Measurements from ENCODE around the gene SNTA1. TPM values are rescaled to one million over a fixed set of nuclear protein-coding genes. Genes with fewer than 3 reads are reported as not detected.

SNTA1 gene
- total and polyA plus RNA-seq, 2 of the 8 experiments (the other 6 are each of a cell fraction or from before 2014, with no cell fraction given), result 4.5 to 8.0 TPM

DNA sequence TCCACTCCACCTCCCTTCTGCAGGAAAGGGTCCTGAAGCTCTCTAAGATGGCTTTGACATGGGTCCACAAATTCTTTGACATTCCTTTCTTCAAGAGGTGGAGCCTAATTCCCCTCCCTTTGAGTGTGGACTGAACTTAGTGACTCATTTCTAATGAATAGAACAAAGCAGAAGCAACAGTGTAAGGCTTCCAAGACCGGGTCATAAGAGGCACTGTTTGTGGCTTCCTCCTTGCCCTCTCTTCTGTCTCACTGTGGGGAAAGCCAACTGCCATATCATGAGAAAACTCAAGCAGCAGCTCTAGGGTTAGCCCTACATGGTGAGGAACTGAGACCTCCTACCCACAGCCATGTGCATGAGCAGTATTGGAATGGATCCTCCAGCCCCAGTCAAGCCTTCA, 36.3 kb downstream of the SNTA1 start:
- Histone ChIP-seq H3K23me2 (ENCODE audit: low read depth, low read length) (no peaks in the 10 kb centered on the region), H3K23ac (ENCODE audit: insufficient read length) (no peak overlapping the region), H2BK20ac (ENCODE audit: low read length) (no peak overlapping the region), H3K14ac (ENCODE audit: insufficient read length) (no peak overlapping the region), H4K8ac (ENCODE audit: extremely low read depth, insufficient read depth, low read length) (no peak overlapping the region), H3K4ac (replicated peaks; ENCODE audit: insufficient read length, low read depth, low read length) (no peak overlapping the region), H3K4me1 (replicated peaks in 1 of 4; ENCODE audit: control insufficient read depth in 3 of 4, insufficient read depth in 4 of 4, low read length in 3 of 4) (peaks cover 0 to 1% (median 0%) of the 10 kb centered on the region in 4 experiments; a peak in 1 of 7 replicates), H2BK5ac (ENCODE audit: low read depth, low read length) (no peak overlapping the region), H3K9ac (replicated peaks in 1 of 4; ENCODE audit: extremely low read depth in 1 of 4, low read depth in 3 of 4, low read length in 3 of 4) (no peak overlapping the region), H2BK120ac (replicated peaks; ENCODE audit: low read depth, low read length) (no peak overlapping the region), H3K4me2 (ENCODE audit: insufficient read depth in 1 of 2, low read depth in 2 of 2, low read length in 2 of 2) (no peak overlapping the region), H4K20me1 (replicated peaks in 1 of 2; ENCODE audit: control insufficient read depth in 1 of 2, insufficient read depth in 2 of 2, low read length in 2 of 2) (no peaks in the 10 kb centered on the region), H2AK5ac (ENCODE audit: low read depth, low read length) (no peak overlapping the region), H3K27ac (ENCODE audit: low read depth, low read length) (no peak overlapping the region), H2AFZ (ENCODE audit: low read length) (no peak overlapping the region), H3K18ac (ENCODE audit: extremely low read depth, low read length) (no peak overlapping the region), H2BK12ac (ENCODE audit: low read depth, low read length) (no peak overlapping the region), H3K27me3 (replicated peaks in 1 of 4; ENCODE audit: control insufficient read depth in 3 of 4, extremely low read depth in 1 of 4, insufficient read depth in 3 of 4, low read length in 3 of 4) (no peaks in the 10 kb centered on the region), H3K4me3 (ENCODE audit: extremely low read depth in 1 of 4, insufficient read depth in 2 of 4, low read depth in 3 of 4, low read length in 4 of 4) (no peak overlapping the region), H3K9me3 (ENCODE audit: insufficient read depth in 2 of 2, low read depth in 1 of 2, low read length in 1 of 2) (no peaks in the 10 kb centered on the region), H3K79me1 (ENCODE audit: low read depth, low read length) (no peaks in the 10 kb centered on the region; the same call in 1 of the 2 replicates), H2BK15ac (ENCODE audit: low read length) (no peak overlapping the region), H3K79me2 (ENCODE audit: control insufficient read depth in 1 of 2, insufficient read depth in 2 of 2, low read length in 2 of 2) (no peaks in the 10 kb centered on the region), H4K91ac (replicated peaks; ENCODE audit: insufficient read length, low read length) (no peak overlapping the region), H4K5ac (ENCODE audit: insufficient read length, low read depth, low read length) (no peak overlapping the region), H3K56ac (replicated peaks; ENCODE audit: insufficient read length, low read depth, low read length) (no peak overlapping the region), H3K36me3 (ENCODE audit: control insufficient read depth in 2 of 4, insufficient read depth in 4 of 4, low read length in 3 of 4) (no peaks in the 10 kb centered on the region; a peak in 1 of 8 replicates)
- FAIRE-seq (no peak), DNase-seq (ENCODE audit: low read depth in 1 of 2, low spot score in 2 of 2) (no peak)
- ChIA-PET CTCF (ENCODE audit: partially characterized antibody) (interaction anchor here (1.1 to 1.3 kb wide), 2 partner anchors 12 to 21 kb away, joined by 3 read pairs; no protein-coding TSS in a partner anchor), POLR2A (ENCODE audit: partially characterized antibody) (no interaction called here)
- 89% methylated on average over 1 of the region's 1 CpG; no CpG with 5 or more reads in 1 of the 2 experiments for WGBS, 2 experiments (ENCODE audit: extremely low coverage in 1 of 2, insufficient coverage in 1 of 2, insufficient read length in 1 of 2, insufficient replicate concordance in 2 of 2, low coverage in 1 of 2, low lambda C conversion rate in 2 of 2, missing lambda C conversion rate in 1 of 2)
- no peak for TF ChIP-seq MAFK (IDR thresholded peaks at IDR 0.05; ENCODE audit: low read depth, low read length)
- TF ChIP-seq, protein P1, sequence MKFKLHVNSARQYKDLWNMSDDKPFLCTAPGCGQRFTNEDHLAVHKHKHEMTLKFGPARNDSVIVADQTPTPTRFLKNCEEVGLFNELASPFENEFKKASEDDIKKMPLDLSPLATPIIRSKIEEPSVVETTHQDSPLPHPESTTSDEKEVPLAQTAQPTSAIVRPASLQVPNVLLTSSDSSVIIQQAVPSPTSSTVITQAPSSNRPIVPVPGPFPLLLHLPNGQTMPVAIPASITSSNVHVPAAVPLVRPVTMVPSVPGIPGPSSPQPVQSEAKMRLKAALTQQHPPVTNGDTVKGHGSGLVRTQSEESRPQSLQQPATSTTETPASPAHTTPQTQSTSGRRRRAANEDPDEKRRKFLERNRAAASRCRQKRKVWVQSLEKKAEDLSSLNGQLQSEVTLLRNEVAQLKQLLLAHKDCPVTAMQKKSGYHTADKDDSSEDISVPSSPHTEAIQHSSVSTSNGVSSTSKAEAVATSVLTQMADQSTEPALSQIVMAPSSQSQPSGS (IDR thresholded peaks at IDR 0.05; ENCODE audit: low read length), result no peak
- TF ChIP-seq CHD2 (IDR thresholded peaks at IDR 0.05; ENCODE audit: low read length), result no peak
- TF ChIP-seq RAD21 (IDR thresholded peaks at IDR 0.05 in 1 of 2, conservative IDR thresholded peaks at IDR 0.05 in 1 of 2; ENCODE audit: low read depth in 2 of 2, low read length in 2 of 2), result no peak
- TF ChIP-seq JUND (IDR thresholded peaks at IDR 0.05; ENCODE audit: low read length), result no peak
- no peak for TF ChIP-seq SP4 (IDR thresholded peaks at IDR 0.05; ENCODE audit: low read length)
- no peak for TF ChIP-seq NRF1 (IDR thresholded peaks at IDR 0.05; ENCODE audit: low read depth, low read length)
- no peak for TF ChIP-seq SP1 (IDR thresholded peaks at IDR 0.05; ENCODE audit: low read depth, low read length)
- TF ChIP-seq JUN (IDR thresholded peaks at IDR 0.05; ENCODE audit: low read depth, low read length), result no peak
- TF ChIP-seq SIRT6 (IDR thresholded peaks at IDR 0.05; ENCODE audit: low read length), result no peak
- TF ChIP-seq NANOG (IDR thresholded peaks at IDR 0.05; ENCODE audit: insufficient read depth, low read depth, low read length, poor library complexity, severe bottlenecking), result no peak
- no peak for TF ChIP-seq KDM4A (IDR thresholded peaks at IDR 0.05; ENCODE audit: low read depth, low read length, severe bottlenecking)
- no peak for TF ChIP-seq KDM5A (IDR thresholded peaks at IDR 0.05; ENCODE audit: low read length)
- TF ChIP-seq CBX5 (IDR thresholded peaks at IDR 0.05; ENCODE audit: low read depth, low read length), result no peak

Measured in H1 (cell line).